Suprapubic skin (tissue), 4 donors: ENCODE results near the gene SPATA4. TPM values are rescaled to one million over a fixed set of nuclear protein-coding genes. Genes with fewer than 3 reads are reported as not detected.

Experiments used
- DNase-seq, 2 donors: peaks; one replicate each; pipeline ENCODE4 v3.0.0-alpha.2; 2019; ENCODE audit warnings: low spot score in 2 of 2
- H3K27ac ChIP-seq: fragments of 200-600 bp; sonication (generic); one replicate; pipeline ENCODE4 v1.5.1; 2019
- H3K27me3 ChIP-seq: fragments of 200-600 bp; sonication (generic); one replicate; pipeline ENCODE4 v1.5.1; 2019
- H3K36me3 ChIP-seq: fragments of 200-600 bp; sonication (generic); one replicate; pipeline ENCODE4 v1.5.1; 2019
- H3K4me1 ChIP-seq: fragments of 200-600 bp; sonication (generic); one replicate; pipeline ENCODE4 v1.5.1; 2019
- H3K4me3 ChIP-seq: fragments of 200-600 bp; sonication (generic); one replicate; pipeline ENCODE4 v1.5.1; 2019; ENCODE audit warnings: mild to moderate bottlenecking
- H3K9me3 ChIP-seq: fragments of 200-600 bp; sonication (generic); one replicate; pipeline ENCODE4 v1.5.1; 2019
- CTCF ChIP-seq, 2 donors: fragments of 200-600 bp in 1 of 2; fragments of 450-650 bp in 1 of 2; sonication (generic) in 1 of 2; IDR thresholded peaks; one replicate each; pipeline ENCODE4 v1.5.1; 2016 to 2019; ENCODE audit warnings: antibody characterized with exemption in 2 of 2, mild to moderate bottlenecking in 1 of 2, moderate library complexity in 1 of 2
- EP300 ChIP-seq: sonication (generic); formaldehyde crosslinking; IDR thresholded peaks from one replicate; pipeline ENCODE4 v1.6.1; 2017; ENCODE audit warnings: antibody characterized with exemption
- POLR2A ChIP-seq, 2 donors: fragments of 450-650 bp; IDR thresholded peaks; one replicate each; pipeline ENCODE4 v1.6.1; 2017; ENCODE audit warnings: antibody characterized with exemption in 2 of 2, mild to moderate bottlenecking in 2 of 2, moderate library complexity in 2 of 2
- POLR2AphosphoS5 ChIP-seq, 3 donors: sonication (generic); formaldehyde crosslinking; IDR thresholded peaks; one replicate each; pipeline ENCODE4 v1.6.1; 2017; ENCODE audit warnings: antibody characterized with exemption in 3 of 3
- WGBS: methylation state at CpG from one replicate; pipeline ENCODE4 v1.1.5; 2018; 5-methylcytosine and 5-hydroxymethylcytosine counted together
- total RNA-seq, 4 donors: library from RNA; depleted of rRNA; stranded (reverse); fragments of >200 nt; gene quantifications; one replicate each; pipeline ENCODE4 v1.1.0, GENCODE V29; 2016

Gene SPATA4
- total RNA-seq, 4 donors from 2014 or later: 0.57 TPM; not detected in 3

GRCh38 chr4:176189891-176190795 is 5.2 kb downstream of the SPATA4 start:
- H3K4me3 ChIP-seq: no peak overlapping the region
- no peak for DNase-seq
- WGBS: 64% methylated on average over 11 of the region's 11 CpGs
- TF ChIP-seq EP300 (no peak), CTCF (IDR thresholded peaks at IDR 0.05) (no peak), POLR2A (IDR thresholded peaks at IDR 0.05) (no peak), POLR2AphosphoS5 (IDR thresholded peaks at IDR 0.05) (no peak)
- no peaks in the 10 kb centered on the region for H3K27me3 ChIP-seq
- H3K4me1 ChIP-seq: peaks cover 7% of the 10 kb centered on the region
- H3K36me3 ChIP-seq: no peaks in the 10 kb centered on the region
- H3K27ac ChIP-seq: no peak overlapping the region
- H3K9me3 ChIP-seq: no peaks in the 10 kb centered on the region

- no peak for DNase-seq
- Histone ChIP-seq H3K27me3 (no peaks in the 10 kb centered on the region), H3K27ac (no peak overlapping the region), H3K4me1 (peaks cover 3% of the 10 kb centered on the region), H3K4me3 (no peak overlapping the region), H3K36me3 (no peaks in the 10 kb centered on the region), H3K9me3 (no peaks in the 10 kb centered on the region)
- TF ChIP-seq EP300: no peak
- TF ChIP-seq CTCF (IDR thresholded peaks at IDR 0.05): no peak
- no peak for TF ChIP-seq POLR2A (IDR thresholded peaks at IDR 0.05)
- no peak for TF ChIP-seq POLR2AphosphoS5 (IDR thresholded peaks at IDR 0.05)
Measured at GRCh38 chr4:176188654-176189053, 6.7 kb downstream of the SPATA4 start.

- H3K36me3 ChIP-seq: no peaks in the 10 kb centered on the region
- H3K27me3 ChIP-seq: no peaks in the 10 kb centered on the region
- peaks cover 3% of the 10 kb centered on the region for H3K4me1 ChIP-seq
- TF ChIP-seq EP300 (no peak), CTCF (IDR thresholded peaks at IDR 0.05) (no peak), POLR2AphosphoS5 (IDR thresholded peaks at IDR 0.05) (no peak), POLR2A (IDR thresholded peaks at IDR 0.05) (no peak)
- H3K27ac ChIP-seq: no peak overlapping the region
- 56% methylated on average over 2 of the region's 2 CpGs for WGBS
- H3K4me3 ChIP-seq: no peak overlapping the region
- H3K9me3 ChIP-seq: no peaks in the 10 kb centered on the region
- DNase-seq: no peak
Measured at GRCh38 chr4:176187624-176188023, 7.8 kb downstream of the SPATA4 start.

- no peaks in the 10 kb centered on the region for H3K27me3 ChIP-seq
- WGBS: 66% methylated on average over 6 of the region's 6 CpGs
- H3K27ac ChIP-seq: no peak overlapping the region
- peaks cover 3% of the 10 kb centered on the region for H3K4me1 ChIP-seq
- TF ChIP-seq CTCF (IDR thresholded peaks at IDR 0.05) (no peak), EP300 (no peak), POLR2A (IDR thresholded peaks at IDR 0.05) (no peak), POLR2AphosphoS5 (IDR thresholded peaks at IDR 0.05) (no peak)
- H3K9me3 ChIP-seq: no peaks in the 10 kb centered on the region
- H3K4me3 ChIP-seq: no peak overlapping the region
- DNase-seq: no peak
- H3K36me3 ChIP-seq: no peaks in the 10 kb centered on the region
Measured at GRCh38 chr4:176186671-176187395, 8.6 kb downstream of the SPATA4 start.

- Histone ChIP-seq H3K27ac (no peak overlapping the region), H3K27me3 (no peaks in the 10 kb centered on the region), H3K9me3 (no peaks in the 10 kb centered on the region), H3K36me3 (no peaks in the 10 kb centered on the region), H3K4me3 (no peak overlapping the region), H3K4me1 (peaks cover 3% of the 10 kb centered on the region)
- DNase-seq: no peak
- TF ChIP-seq CTCF (IDR thresholded peaks at IDR 0.05) (no peak), POLR2A (IDR thresholded peaks at IDR 0.05) (no peak), POLR2AphosphoS5 (IDR thresholded peaks at IDR 0.05) (no peak), EP300 (no peak)
- WGBS: 70% methylated on average over 2 of the region's 2 CpGs
Measured at GRCh38 chr4:176186067-176186466, 9.3 kb downstream of the SPATA4 start.
